Lung (tissue), 12 donors: ENCODE measurements around the gene PPM1B. TPM values are rescaled to one million over a fixed set of nuclear protein-coding genes. Genes with fewer than 3 reads are reported as not detected.

Experiments used
- ATAC-seq: fragments of 200-7000 bp; cut with Tn5 transposase; one replicate; pipeline ENCODE4 v1.9.1; 2020; ENCODE audit warnings: moderate number of reproducible peaks; ENCODE audit not compliant: insufficient read depth, low FRiP score
- DNase-seq, 3 donors: peaks; one replicate each; pipeline ENCODE4 v3.0.0-alpha.2; 2013 to 2017
- H3K27ac ChIP-seq, 2 donors: one replicate each; pipeline ENCODE4 v1.5.1; 2013; ENCODE audit warnings: mild to moderate bottlenecking in 2 of 2, moderate library complexity in 2 of 2, control low read depth in 1 of 2, inconsistent platforms in 1 of 2, low read depth in 1 of 2, low read length in 1 of 2
- H3K27me3 ChIP-seq, 3 donors: one replicate each; pipeline ENCODE4 v1.5.1; 2013; ENCODE audit warnings: low read length in 2 of 3; ENCODE audit not compliant: control insufficient read depth in 3 of 3, insufficient read depth in 3 of 3
- H3K36me3 ChIP-seq, 4 donors: one replicate each; pipeline ENCODE4 v1.5.1; 2013; ENCODE audit warnings: low read length in 4 of 4, mild to moderate bottlenecking in 1 of 4, moderate library complexity in 1 of 4; ENCODE audit not compliant: control insufficient read depth in 4 of 4, insufficient read depth in 4 of 4
- H3K4me1 ChIP-seq, 5 donors: one replicate each; pipeline ENCODE4 v1.5.1; 2013; ENCODE audit warnings: low read length in 5 of 5, mild to moderate bottlenecking in 2 of 5, moderate library complexity in 1 of 5; ENCODE audit not compliant: control insufficient read depth in 5 of 5, insufficient read depth in 5 of 5
- H3K4me3 ChIP-seq: one replicate; pipeline ENCODE4 v1.5.1; 2013; ENCODE audit warnings: mild to moderate bottlenecking, control low read depth, moderate library complexity
- H3K9ac ChIP-seq, 2 donors: one replicate each; pipeline ENCODE4 v1.5.1; 2013; ENCODE audit warnings: low read length in 2 of 2, control low read depth in 1 of 2; ENCODE audit not compliant: insufficient read depth in 1 of 2
- H3K9me3 ChIP-seq, 4 donors: one replicate each; pipeline ENCODE4 v1.5.1; 2013; ENCODE audit warnings: low read length in 3 of 4, mild to moderate bottlenecking in 1 of 4, moderate library complexity in 1 of 4; ENCODE audit not compliant: control insufficient read depth in 4 of 4, insufficient read depth in 3 of 4
- CTCF ChIP-seq: IDR thresholded peaks from 2 replicates; pipeline ENCODE4 v1.5.1; 2012; ENCODE audit warnings: mild to moderate bottlenecking; ENCODE audit errors: control extremely low read depth, extremely low read depth
- WGBS, 2 donors: extraction: QIAGEN DNeasy Blood & Tissue Kit; methylation state at CpG; one replicate each; pipeline ENCODE4 v1.1.7; 2013; 5-methylcytosine and 5-hydroxymethylcytosine counted together
- polyA plus RNA-seq, 2 donors: library from polyadenylated mRNA; stranded (reverse); fragments of 200-250 nt; gene quantifications; one replicate each; pipeline ENCODE4 v1.2.1, GENCODE V29; 2013
- total RNA-seq, 2 donors: library from RNA; depleted of rRNA in 1 of 2; stranded (reverse); fragments of >200 nt in 1 of 2; gene quantifications; one replicate each; pipeline ENCODE4 v1.2.1, GENCODE V29; 2014 to 2021
- donor health status: control.
- donor health status: control.
- donor health status: Bipolar disorder and iron deficiency.
- donor health status: healthy.
- donor health status: DM: yes; HTN: yes; CAD: no.

The PPM1B gene
- total and polyA plus RNA-seq, 4 donors = 18.2 to 66.2 (median 29.6) TPM

- ATAC-seq (no peak), DNase-seq (no peak)
- H3K36me3 ChIP-seq = no peaks in the 10 kb centered on the region
- no peak overlapping the region for H3K27ac ChIP-seq
- no peaks in the 10 kb centered on the region for H3K9me3 ChIP-seq
- peaks cover 0 to 2% (median 0%) of the 10 kb centered on the region in 3 donors for H3K27me3 ChIP-seq
- no peak overlapping the region for H3K4me3 ChIP-seq
- 60 to 73% methylated on average over 4 of the region's 4 CpGs for WGBS, 2 donors
- no peak overlapping the region for H3K9ac ChIP-seq
- TF ChIP-seq CTCF = no peak
- peaks cover 0 to 3% (median 0%) of the 10 kb centered on the region in 5 donors for H3K4me1 ChIP-seq
Observed at GRCh38 chr2:44137872-44138551, 30.7 kb upstream of the PPM1B start.

GRCh38 chr2:44139741-44140140, 28.9 kb upstream of the PPM1B start:
- no peak for ATAC-seq
- Histone ChIP-seq H3K9me3 (no peaks in the 10 kb centered on the region), H3K27me3 (peaks cover 0 to 2% (median 0%) of the 10 kb centered on the region in 3 donors), H3K9ac (no peak overlapping the region), H3K4me1 (peaks cover 0 to 3% (median 0%) of the 10 kb centered on the region in 5 donors), H3K27ac (no peak overlapping the region), H3K36me3 (no peaks in the 10 kb centered on the region), H3K4me3 (no peak overlapping the region)
- no peak for TF ChIP-seq CTCF
- no peak for DNase-seq
- 74 to 78% methylated on average over 1 of the region's 1 CpG for WGBS, 2 donors

DNA sequence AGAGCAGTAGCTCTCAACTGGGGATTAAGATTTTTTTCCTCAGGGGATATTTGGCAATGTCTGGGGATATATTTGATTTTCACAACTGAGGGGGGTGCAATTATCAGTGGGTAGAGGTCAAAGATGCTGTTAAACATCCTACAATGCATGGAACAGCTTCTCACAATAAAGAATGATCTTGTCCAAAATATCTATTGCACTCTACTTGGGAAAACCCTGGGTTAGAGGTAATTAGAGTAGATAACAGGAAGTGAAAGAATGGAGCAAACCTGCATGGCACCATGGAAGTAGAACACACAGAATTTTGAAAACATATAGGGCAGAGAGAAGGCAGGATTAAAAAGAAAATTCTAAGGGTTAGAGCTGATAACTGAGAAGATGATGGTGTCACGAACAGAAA, 26.4 kb upstream of the PPM1B start:
- no peak for TF ChIP-seq CTCF
- H3K27ac ChIP-seq = no peak overlapping the region
- H3K9me3 ChIP-seq = no peaks in the 10 kb centered on the region
- 87 to 91% methylated on average over 1 of the region's 1 CpG for WGBS, 2 donors
- no peaks in the 10 kb centered on the region for H3K4me1 ChIP-seq
- no peak for ATAC-seq
- peaks cover 0 to 2% (median 0%) of the 10 kb centered on the region in 3 donors for H3K27me3 ChIP-seq
- H3K4me3 ChIP-seq = no peak overlapping the region
- no peaks in the 10 kb centered on the region for H3K36me3 ChIP-seq
- H3K9ac ChIP-seq = no peak overlapping the region
- DNase-seq = no peak

DNA sequence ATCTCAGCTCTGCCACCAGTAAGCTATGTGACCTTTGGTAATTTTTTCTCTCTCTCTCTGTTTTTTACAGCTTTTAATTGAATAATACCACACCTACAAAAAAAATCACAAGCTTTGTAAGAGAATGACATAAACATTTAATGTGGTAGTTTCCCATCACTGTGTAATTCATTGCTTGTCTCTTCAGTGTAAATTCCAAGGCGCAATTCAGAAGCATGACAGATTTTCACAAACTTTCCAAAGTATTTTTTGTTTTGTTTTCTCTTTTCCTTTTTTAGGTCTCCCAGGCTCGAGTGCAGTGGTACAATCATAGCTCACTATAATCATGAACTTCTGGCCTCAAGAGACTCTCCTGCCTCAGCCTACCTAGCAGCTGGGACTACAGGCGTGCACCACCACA, 25.0 kb upstream of the PPM1B start:
- Histone ChIP-seq H3K27me3 (peaks cover 0 to 2% (median 0%) of the 10 kb centered on the region in 3 donors), H3K36me3 (no peaks in the 10 kb centered on the region), H3K27ac (no peak overlapping the region), H3K9me3 (no peaks in the 10 kb centered on the region), H3K4me3 (no peak overlapping the region), H3K9ac (no peak overlapping the region), H3K4me1 (no peaks in the 10 kb centered on the region)
- 71 to 77% methylated on average over 3 of the region's 3 CpGs for WGBS, 2 donors
- ATAC-seq (no peak), DNase-seq (no peak)
- no peak for TF ChIP-seq CTCF
